HL-60 (cell line): ENCODE measurements around the gene TMPRSS3.

ENCODE experiments used
- CTCF ChIP-seq: IDR thresholded peaks from one replicate; pipeline ENCODE4 v1.5.1; 2011; ENCODE audit warnings: low read length, control low read depth, inconsistent platforms; ENCODE audit not compliant: insufficient read depth
- POLR2AphosphoS5 ChIP-seq: IDR thresholded peaks from 2 replicates; pipeline ENCODE4 v1.6.1; 2012; ENCODE audit warnings: low read depth

GRCh38 chr21:42346866-42347600, 48.8 kb downstream of the TMPRSS3 start:
- TF ChIP-seq CTCF: no peak
- no peak for TF ChIP-seq POLR2AphosphoS5
